ENCODE data around the gene DPEP3.

GRCh38 chr16:67999985-68000384 is 19.7 kb upstream of the DPEP3 start:
- TF ChIP-seq USF1 (IDR thresholded peaks at IDR 0.05) (no peak), EGR1 (IDR thresholded peaks at IDR 0.05) (no peak), RAD21 (IDR thresholded peaks at IDR 0.05; ENCODE audit: low read depth) (no peak)

All from Ishikawa (cell line).